Measurements from ENCODE around the gene SLFN12. TPM values are rescaled to one million over a fixed set of nuclear protein-coding genes. Genes with fewer than 3 reads are reported as not detected.
A peak's percentile ranks its signal among the peaks of the same experiment; 100 is the strongest.

Gene SLFN12
- total RNA-seq, 1 donor = 5.9 TPM

DNA sequence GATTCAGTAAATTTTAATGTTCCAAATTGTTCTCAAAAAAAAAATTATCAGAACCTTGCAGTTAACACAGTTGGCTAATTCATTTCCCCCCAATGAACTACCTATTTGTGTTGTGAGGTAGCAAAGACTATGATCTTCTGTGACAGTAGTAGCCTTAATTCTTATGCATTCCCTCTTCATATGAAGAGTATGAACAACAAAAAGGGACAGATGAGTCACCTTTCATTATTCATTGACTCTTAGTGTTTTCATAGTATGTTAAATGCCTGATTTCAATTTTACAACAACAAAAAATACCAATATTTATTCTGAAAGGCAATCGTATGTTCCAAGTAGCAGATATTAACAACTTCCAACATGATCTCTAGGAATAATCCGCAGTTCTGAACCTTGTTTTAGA lies 55.2 kb downstream of the SLFN12 start:
- Histone ChIP-seq H3K27me3 (ENCODE audit: insufficient read depth, low read length) (no peaks in the 10 kb centered on the region), H3K4me3 (ENCODE audit: low read length) (no peak overlapping the region), H3K4me1 (ENCODE audit: insufficient read depth, low read length) (peaks cover 46% of the 10 kb centered on the region), H3K9me3 (ENCODE audit: low read depth, low read length) (no peaks in the 10 kb centered on the region)

DNA sequence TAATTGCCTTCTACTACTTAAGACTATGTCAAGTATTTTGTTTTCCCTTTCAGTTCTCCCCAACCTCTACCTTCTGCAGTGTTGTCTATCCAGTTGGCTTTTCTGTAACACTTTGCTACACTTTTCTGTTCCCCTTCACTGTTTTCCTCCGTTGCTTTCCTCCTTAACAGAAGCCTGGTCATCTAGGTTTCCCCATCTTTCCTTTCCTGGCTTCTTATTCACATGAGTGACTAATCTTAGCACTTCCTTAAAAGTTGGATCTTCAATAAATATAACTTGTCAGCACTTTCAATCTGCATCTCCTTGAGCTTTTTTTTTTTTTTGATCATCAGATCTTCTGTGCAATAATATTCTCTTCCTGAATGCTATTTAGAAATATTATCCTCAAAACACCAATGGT lies 56.1 kb downstream of the SLFN12 start:
- Histone ChIP-seq H3K4me1 (ENCODE audit: insufficient read depth, low read length) (peaks cover 46% of the 10 kb centered on the region), H3K4me3 (ENCODE audit: low read length) (no peak overlapping the region), H3K27me3 (ENCODE audit: insufficient read depth, low read length) (no peaks in the 10 kb centered on the region), H3K9me3 (ENCODE audit: low read depth, low read length) (no peaks in the 10 kb centered on the region)

DNA sequence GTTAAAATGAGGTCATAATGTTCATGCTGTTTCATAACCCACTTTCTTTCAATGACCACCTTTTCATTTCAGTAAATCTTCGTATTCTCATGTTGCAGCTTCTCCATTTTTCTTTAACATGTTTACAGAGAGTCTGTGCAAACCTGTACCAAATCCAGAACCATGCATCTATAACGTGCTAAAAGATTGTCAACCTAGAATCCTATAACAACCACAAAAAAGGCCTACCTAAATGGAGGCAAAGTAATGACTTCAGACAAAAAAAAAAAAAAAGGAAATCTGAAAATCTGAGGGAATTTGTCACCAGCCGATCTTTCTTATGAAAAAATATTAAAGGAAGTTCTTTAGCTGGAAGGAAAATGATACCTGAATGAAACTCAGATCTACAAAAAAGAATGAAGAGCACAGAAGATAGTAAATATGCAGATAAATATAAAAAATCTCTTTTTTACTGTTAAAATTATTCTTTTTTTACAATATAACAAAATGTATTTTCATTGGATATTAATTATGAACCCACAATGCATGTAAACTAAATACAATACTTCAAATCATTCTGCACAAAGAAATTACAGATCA lies 57.4 kb downstream of the SLFN12 start:
- Histone ChIP-seq H3K4me3 (ENCODE audit: low read length) (peak overlapping the region; percentile 53), H3K4me1 (ENCODE audit: insufficient read depth, low read length) (peaks cover 48% of the 10 kb centered on the region), H3K9me3 (ENCODE audit: low read depth, low read length) (no peaks in the 10 kb centered on the region), H3K27me3 (ENCODE audit: insufficient read depth, low read length) (no peaks in the 10 kb centered on the region)

DNA sequence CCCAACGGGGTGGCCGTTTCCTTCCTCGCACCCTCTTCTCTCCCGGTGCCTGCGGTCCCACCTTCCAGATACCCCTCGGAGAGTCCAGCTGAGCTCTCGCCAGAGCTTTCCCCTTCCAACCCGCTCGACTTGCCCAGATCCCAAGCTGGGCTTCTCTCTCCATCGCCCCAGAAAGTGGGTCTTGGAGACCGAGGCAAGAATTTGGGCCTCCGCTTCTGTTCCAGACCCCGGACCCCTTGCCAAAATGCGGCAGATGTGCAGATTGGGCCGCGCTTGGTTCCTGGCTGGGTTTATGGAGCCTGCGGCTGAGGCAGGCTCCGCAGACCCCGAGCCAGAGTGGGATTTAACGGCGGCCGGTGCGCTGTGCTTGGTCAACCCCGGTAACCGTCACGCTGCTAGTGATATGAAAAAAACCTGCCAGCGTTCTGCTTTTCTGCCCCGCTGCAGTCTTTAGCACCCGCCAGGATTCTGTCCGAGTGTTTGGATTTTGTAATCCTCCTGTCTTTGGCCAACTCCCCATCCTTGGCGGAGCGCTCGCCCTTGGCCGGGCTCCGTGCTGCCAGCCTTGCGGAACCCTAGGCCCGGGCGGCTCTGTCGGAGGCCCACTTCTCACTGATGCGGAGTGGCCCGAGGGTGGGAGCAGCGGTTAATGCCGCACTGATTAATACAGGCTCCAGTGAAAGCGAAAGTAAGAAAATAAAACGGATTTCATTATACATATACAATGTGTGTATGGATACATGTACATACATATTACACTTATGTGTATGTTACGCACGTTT lies 58.1 kb downstream of the SLFN12 start:
- H3K4me1 ChIP-seq (ENCODE audit: insufficient read depth, low read length) = peaks cover 51% of the 10 kb centered on the region
- H3K9me3 ChIP-seq (ENCODE audit: low read depth, low read length) = no peaks in the 10 kb centered on the region

DNA sequence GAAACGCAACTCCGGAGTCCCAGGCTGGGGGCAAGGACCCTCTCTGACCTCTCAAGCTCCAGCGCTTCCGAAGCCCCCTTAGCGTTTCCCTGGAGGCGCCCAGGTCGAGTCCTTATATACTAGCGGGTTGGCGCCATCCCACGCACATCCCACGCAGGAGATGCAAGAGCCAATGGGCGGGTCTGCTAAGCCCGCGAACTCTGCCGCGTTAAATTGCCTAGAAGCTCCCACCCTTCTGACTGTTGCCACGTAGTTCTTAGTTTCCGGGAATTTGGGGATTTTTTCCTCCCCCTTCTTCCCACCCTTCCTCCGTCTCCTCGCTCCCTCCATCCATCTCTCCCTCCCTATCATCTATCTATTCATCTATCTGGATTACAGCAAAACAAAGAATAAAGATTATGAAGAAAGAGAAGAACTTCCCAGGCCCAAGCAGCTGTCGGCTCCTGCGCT lies 58.7 kb downstream of the SLFN12 start, which contains the start of gene SLFN11:
TSS of gene SLFN11 (minus strand) at position 88 of the 450 bp plus-strand sequence. CDS start 9,814 bp downstream, outside the sequence.
- no peaks in the 10 kb centered on the region for H3K27me3 ChIP-seq (ENCODE audit: insufficient read depth, low read length)
- peaks cover 57% of the 10 kb centered on the region for H3K4me1 ChIP-seq (ENCODE audit: insufficient read depth, low read length)
- peak within 1 kb of the TSS; percentile 53 for H3K4me3 ChIP-seq (ENCODE audit: low read length)
- no peaks in the 10 kb centered on the region for H3K9me3 ChIP-seq (ENCODE audit: low read depth, low read length)

More for the DNA sequence above, 58.1 kb downstream of the SLFN12 start:
- H3K27me3 ChIP-seq (ENCODE audit: insufficient read depth, low read length) = no peaks in the 10 kb centered on the region
- peak overlapping the region; percentile 53 for H3K4me3 ChIP-seq (ENCODE audit: low read length)

DNA sequence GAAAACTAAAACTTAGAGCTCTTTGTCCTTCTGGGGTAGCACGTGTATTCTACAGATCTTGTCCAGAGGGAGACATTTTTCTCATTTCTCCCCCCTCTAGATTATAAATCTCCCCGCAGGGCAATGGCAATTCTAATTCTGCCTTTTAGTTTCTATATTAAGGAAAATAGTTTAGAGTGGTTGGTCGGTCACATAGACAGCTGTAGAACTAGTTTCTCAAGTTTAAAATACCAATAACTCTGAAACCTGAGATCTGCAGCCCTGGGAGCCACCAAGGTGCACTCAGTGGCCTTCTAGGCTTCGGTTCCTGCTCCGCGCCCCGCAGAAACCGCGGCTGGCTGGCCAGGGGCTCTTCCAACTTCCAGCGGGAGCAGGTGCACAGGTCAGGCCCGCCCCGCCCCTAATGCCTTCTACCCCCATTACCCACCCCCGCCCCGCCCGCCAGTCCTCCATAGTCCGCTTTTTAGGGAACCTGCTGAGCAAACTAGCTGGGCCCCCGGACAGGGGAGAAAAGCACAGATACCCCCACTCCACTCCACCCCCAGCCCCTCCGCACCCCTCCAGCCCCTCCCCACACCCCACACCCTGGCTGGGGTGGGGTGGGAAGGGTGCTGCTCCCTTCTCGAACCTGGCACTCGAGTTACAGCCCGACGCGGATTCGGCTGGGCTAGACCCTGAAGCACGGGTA lies 59.3 kb downstream of the SLFN12 start:
- Histone ChIP-seq H3K27me3 (ENCODE audit: insufficient read depth, low read length) (no peaks in the 10 kb centered on the region), H3K4me1 (ENCODE audit: insufficient read depth, low read length) (peaks cover 59% of the 10 kb centered on the region), H3K4me3 (ENCODE audit: low read length) (peak overlapping the region; percentile 53), H3K9me3 (ENCODE audit: low read depth, low read length) (no peaks in the 10 kb centered on the region)

DNA sequence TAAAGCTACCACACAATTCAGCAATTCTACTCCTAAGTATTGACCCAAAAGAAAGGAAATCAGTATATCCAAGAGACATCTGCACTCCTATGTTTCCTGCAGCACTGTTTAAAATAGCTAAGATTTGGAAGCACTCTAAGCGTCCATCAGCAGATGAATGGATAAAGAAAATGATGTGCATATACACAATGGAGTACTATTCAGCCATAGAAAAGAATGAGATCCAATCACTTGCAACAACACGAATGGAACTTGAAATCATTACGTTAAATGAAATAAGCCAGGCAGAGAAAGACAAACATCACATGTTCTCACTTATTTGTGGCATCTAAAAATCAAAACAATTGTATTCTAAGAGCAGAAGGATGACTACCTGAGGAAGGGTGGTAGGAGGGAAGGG lies 60.4 kb downstream of the SLFN12 start:
- Histone ChIP-seq H3K9me3 (ENCODE audit: low read depth, low read length) (no peaks in the 10 kb centered on the region), H3K4me1 (ENCODE audit: insufficient read depth, low read length) (peaks cover 60% of the 10 kb centered on the region), H3K4me3 (ENCODE audit: low read length) (no peak overlapping the region), H3K27me3 (ENCODE audit: insufficient read depth, low read length) (no peaks in the 10 kb centered on the region)

DNA sequence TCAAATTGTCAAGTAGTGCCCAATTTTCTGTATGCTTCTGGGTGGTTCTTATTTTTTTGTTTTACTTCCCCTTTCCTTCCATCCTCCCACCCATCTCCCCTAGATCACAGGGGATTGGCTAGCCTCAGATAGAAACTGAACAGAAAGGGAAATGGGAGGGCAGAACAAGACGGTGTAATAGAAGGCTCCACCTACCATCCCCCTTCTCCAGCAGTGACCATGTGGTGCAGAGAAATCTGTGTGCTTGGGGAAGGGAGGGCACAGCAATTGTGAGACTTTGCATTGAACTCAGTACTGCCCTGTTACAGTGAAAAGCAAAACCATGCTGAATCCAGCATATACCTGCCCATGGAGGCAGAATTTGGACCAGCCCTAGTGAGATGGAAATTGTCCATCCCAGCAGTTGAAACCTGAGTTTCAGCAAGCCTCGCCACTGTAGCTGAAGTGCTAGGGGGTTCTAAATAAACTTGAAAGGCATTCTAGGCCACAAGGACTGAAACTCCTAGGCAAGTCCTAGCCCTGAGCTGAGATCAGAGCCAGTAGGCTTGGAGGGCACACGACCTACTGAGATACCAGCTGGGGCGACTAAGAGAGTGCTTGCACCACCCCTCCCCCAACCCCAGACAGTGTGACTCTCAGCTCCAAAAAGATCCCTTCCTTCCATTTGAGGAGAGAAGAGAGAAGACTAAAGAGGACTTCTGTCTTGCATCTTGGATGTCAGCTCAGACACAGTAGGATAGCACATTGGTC lies 64.0 kb downstream of the SLFN12 start:
- no peak overlapping the region for H3K4me3 ChIP-seq (ENCODE audit: low read length)
- H3K4me1 ChIP-seq (ENCODE audit: insufficient read depth, low read length) = peaks cover 55% of the 10 kb centered on the region
- no peaks in the 10 kb centered on the region for H3K9me3 ChIP-seq (ENCODE audit: low read depth, low read length)
- no peaks in the 10 kb centered on the region for H3K27me3 ChIP-seq (ENCODE audit: insufficient read depth, low read length)

DNA sequence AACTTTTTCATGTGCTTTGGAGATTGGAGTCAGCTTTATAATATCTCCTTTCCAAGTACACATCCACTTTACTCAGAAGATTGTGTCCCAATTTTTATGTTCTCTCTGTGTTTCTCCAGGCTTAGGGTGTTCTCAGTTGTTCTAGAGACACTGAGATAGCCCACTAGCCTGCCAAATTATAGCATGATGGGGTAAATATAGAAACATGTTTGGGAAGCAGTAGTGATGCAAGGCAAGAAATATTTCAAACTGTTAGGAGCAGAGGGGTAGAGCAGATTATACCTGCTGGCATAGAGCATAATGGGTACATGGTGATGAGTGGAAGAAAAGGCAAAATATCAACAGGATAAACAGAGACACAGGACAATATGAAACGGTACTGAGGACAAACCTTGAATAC lies 71.3 kb downstream of the SLFN12 start:
- Histone ChIP-seq H3K4me3 (ENCODE audit: low read length) (no peak overlapping the region), H3K9me3 (ENCODE audit: low read depth, low read length) (no peaks in the 10 kb centered on the region), H3K27me3 (ENCODE audit: insufficient read depth, low read length) (no peaks in the 10 kb centered on the region), H3K4me1 (ENCODE audit: insufficient read depth, low read length) (peaks cover 6% of the 10 kb centered on the region)

Other genes starting within 250 kb of the SLFN12 start
- not detected for gene SLC35G3, start 238.1 kb downstream of the SLFN12 start, total RNA-seq
- gene SLFN5, start 189.4 kb downstream of the SLFN12 start, total RNA-seq = 47.8 TPM
- 20.7 TPM for gene SLFN11, start 58.9 kb downstream of the SLFN12 start, total RNA-seq
- 15.1 TPM for gene SLFN13, start 16.3 kb upstream of the SLFN12 start, total RNA-seq
- 53.3 TPM for gene SLFN12L, start 105.2 kb upstream of the SLFN12 start, total RNA-seq
- gene SLFN14, start 128.3 kb upstream of the SLFN12 start, total RNA-seq = 3.8 TPM
- 3.1 TPM for gene PEX12, start 146.1 kb upstream of the SLFN12 start, total RNA-seq
- 42.8 TPM for gene AP2B1, start 154.8 kb upstream of the SLFN12 start, total RNA-seq

Measured in mononuclear cell (primary cell).